Gastrocnemius medialis (tissue), 4 donors: ENCODE measurements around the gene BCL7A. TPM values are rescaled to one million over a fixed set of nuclear protein-coding genes. Genes with fewer than 3 reads are reported as not detected.

ENCODE experiments used
- ATAC-seq, 2 donors: fragments of 150-250 bp; one replicate each; pipeline ENCODE4 v1.9.1; 2016
- DNase-seq, 2 donors: peaks; one replicate each; pipeline ENCODE4 v3.0.0-alpha.2; 2019
- H3K27ac ChIP-seq, 4 donors: fragments of 200-600 bp; sonication (generic); 1 replicate in 1 of 4; 2 replicates in 3 of 4; pipeline ENCODE4 v1.5.1; 2016 to 2018; ENCODE audit warnings: mild to moderate bottlenecking in 2 of 4, moderate library complexity in 1 of 4
- H3K27me3 ChIP-seq, 3 donors: fragments of 200-600 bp; sonication (generic) in 2 of 3; 1 replicate in 1 of 3; 2 replicates in 2 of 3; pipeline versions ENCODE4 v1.5.1 to v1.6.0; 2016 to 2019; ENCODE audit warnings: mild to moderate bottlenecking in 1 of 3, moderate library complexity in 1 of 3
- H3K36me3 ChIP-seq, 2 donors: fragments of 200-600 bp; sonication (generic) in 1 of 2; one replicate each; pipeline ENCODE4 v1.5.1; 2017 to 2018
- H3K4me1 ChIP-seq, 2 donors: fragments of 200-600 bp; sonication (generic) in 1 of 2; one replicate each; pipeline ENCODE4 v1.5.1; 2016 to 2017; ENCODE audit warnings: mild to moderate bottlenecking in 2 of 2
- H3K4me3 ChIP-seq, 4 donors: fragments of 200-600 bp; sonication (generic) in 3 of 4; 1 replicate in 1 of 4; 2 replicates in 3 of 4; pipeline ENCODE4 v1.5.1; 2016 to 2019; ENCODE audit warnings: mild to moderate bottlenecking in 2 of 4
- H3K9me3 ChIP-seq, 3 donors: fragments of 200-600 bp; sonication (generic) in 2 of 3; 1 replicate in 1 of 3; 2 replicates in 2 of 3; pipeline ENCODE4 v1.5.1; 2016 to 2019
- POLR2A ChIP-seq, 2 donors: fragments of 450-650 bp; IDR thresholded peaks; one replicate each; pipeline ENCODE4 v1.6.1; 2017; ENCODE audit warnings: antibody characterized with exemption in 2 of 2, mild to moderate bottlenecking in 2 of 2, moderate library complexity in 2 of 2
- in situ Hi-C, 4 donors: fragments of 200-750 bp; cut with MboI; loops; one replicate each; pipeline versions ENCODE4 v1.15.0 to v1.8.0; 2017; ENCODE audit warnings: low sequenced_read_pairs in 4 of 4
- intact Hi-C: fragments of 100-400 bp; cut with DNase I; formaldehyde crosslinking; loops from one replicate; pipeline ENCODE4 v1.15.1; 2023; ENCODE audit warnings: low total_unique reads
- total RNA-seq, 4 donors: library from RNA; depleted of rRNA; stranded (reverse); fragments of >200 nt; gene quantifications; one replicate each; pipeline versions ENCODE4 v1.1.0 to v1.2.3, GENCODE V29; 2016
- TF ChIP-seq, protein P1 (sequence below), 5 experiments: fragments of 450-650 bp in 3 of 5; fragments of 200-600 bp in 2 of 5; sonication (generic) in 2 of 5; IDR thresholded peaks in 4 of 5; conservative IDR thresholded peaks in 1 of 5; 1 replicate in 4 of 5; 2 replicates in 1 of 5; pipeline ENCODE4 v1.5.1; 2016 to 2019; ENCODE audit warnings: antibody characterized with exemption in 5 of 5, mild to moderate bottlenecking in 3 of 5, moderate library complexity in 3 of 5

BCL7A gene
- total RNA-seq, 4 donors from 2014 or later = 9.8 to 23.5 (median 13.7) TPM

DNA sequence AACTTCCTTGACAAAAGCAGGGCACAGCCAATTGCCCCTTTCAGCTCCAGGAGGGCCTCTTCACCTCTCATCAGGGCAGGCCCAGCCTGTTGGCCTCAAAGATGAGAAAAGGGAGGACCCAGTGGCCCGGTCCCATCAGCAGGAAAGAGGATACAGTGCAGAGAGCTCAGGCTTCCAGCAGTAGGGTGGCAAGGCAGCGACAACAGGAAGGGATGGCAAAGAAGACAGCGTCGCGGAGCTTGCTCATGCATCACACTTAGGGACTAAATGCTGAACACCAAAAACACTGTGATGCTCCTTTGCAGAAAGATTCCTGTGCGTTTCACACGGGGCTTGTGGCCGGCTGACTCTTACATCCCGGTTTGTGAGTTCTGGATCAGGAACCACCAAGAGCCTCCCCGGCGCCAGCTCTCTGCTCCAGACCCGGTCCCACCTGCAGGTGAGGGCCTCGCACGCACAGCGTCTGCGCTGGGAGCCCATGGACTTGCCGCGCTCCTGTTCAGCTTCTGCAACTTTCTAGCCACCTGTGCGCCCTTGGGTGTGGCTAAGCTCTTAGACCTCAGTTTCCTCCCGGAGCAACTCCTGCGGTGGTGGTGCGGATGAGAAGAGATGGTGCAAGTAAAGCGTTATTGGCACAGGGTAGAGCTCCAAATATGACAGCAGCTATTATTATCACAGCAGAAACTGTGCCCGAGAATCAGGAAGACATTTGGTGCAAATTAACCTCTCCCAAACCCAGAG lies 15.3 kb upstream of the BCL7A start:
- no peak for DNase-seq
- intact Hi-C loops = no loop called here

DNA sequence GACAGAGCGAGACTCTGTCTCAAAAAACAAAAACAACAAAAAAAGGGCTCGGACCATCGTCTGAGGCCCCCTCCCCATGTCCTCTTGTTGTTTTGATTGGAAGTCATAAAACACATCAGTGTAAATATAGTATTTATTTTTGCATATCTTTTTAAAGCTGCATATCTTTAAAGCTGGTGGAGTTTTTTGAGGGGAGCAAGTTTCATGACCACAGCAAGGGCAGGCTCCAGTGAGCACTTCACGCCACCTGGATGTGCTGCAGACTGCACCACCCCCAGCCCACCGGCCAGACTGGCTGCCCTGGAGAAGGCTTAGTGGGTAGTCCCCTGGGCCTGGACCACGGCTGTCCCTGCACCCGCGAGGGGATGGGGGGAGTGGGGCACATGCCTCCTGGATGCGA lies 11.9 kb upstream of the BCL7A start:
- H3K4me3 ChIP-seq = no peak overlapping the region
- H3K4me1 ChIP-seq = peaks cover 18 to 23% of the 10 kb centered on the region in 2 donors
- H3K27me3 ChIP-seq = no peaks in the 10 kb centered on the region
- no peak for DNase-seq
- H3K9me3 ChIP-seq = no peaks in the 10 kb centered on the region
- ATAC-seq = no peak
- intact Hi-C loops = no loop called here
- H3K27ac ChIP-seq = no peak overlapping the region
- no peak for TF ChIP-seq POLR2A (IDR thresholded peaks at IDR 0.05)
- TF ChIP-seq, protein P1, sequence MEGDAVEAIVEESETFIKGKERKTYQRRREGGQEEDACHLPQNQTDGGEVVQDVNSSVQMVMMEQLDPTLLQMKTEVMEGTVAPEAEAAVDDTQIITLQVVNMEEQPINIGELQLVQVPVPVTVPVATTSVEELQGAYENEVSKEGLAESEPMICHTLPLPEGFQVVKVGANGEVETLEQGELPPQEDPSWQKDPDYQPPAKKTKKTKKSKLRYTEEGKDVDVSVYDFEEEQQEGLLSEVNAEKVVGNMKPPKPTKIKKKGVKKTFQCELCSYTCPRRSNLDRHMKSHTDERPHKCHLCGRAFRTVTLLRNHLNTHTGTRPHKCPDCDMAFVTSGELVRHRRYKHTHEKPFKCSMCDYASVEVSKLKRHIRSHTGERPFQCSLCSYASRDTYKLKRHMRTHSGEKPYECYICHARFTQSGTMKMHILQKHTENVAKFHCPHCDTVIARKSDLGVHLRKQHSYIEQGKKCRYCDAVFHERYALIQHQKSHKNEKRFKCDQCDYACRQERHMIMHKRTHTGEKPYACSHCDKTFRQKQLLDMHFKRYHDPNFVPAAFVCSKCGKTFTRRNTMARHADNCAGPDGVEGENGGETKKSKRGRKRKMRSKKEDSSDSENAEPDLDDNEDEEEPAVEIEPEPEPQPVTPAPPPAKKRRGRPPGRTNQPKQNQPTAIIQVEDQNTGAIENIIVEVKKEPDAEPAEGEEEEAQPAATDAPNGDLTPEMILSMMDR (IDR thresholded peaks at IDR 0.05 in 4 of 5, conservative IDR thresholded peaks at IDR 0.05 in 1 of 5) = no peak
- in situ Hi-C loops = no loop called here
- H3K36me3 ChIP-seq = no peaks in the 10 kb centered on the region

More for the DNA sequence above, 15.3 kb upstream of the BCL7A start:
- H3K27me3 ChIP-seq = no peaks in the 10 kb centered on the region
- no peak overlapping the region for H3K4me3 ChIP-seq
- no peak for TF ChIP-seq POLR2A (IDR thresholded peaks at IDR 0.05)
- TF ChIP-seq, protein P1 (IDR thresholded peaks at IDR 0.05 in 4 of 5, conservative IDR thresholded peaks at IDR 0.05 in 1 of 5) = no peak
- H3K36me3 ChIP-seq = no peaks in the 10 kb centered on the region
- ATAC-seq = no peak
- peaks cover 19 to 25% of the 10 kb centered on the region in 2 donors for H3K4me1 ChIP-seq
- no peak overlapping the region for H3K27ac ChIP-seq
- no peaks in the 10 kb centered on the region for H3K9me3 ChIP-seq
- in situ Hi-C loops = no loop called here

- DNase-seq = no peak
- intact Hi-C loops (no loop called here), in situ Hi-C loops (no loop called here)
Measured at GRCh38 chr12:122012184-122012583, 9.5 kb upstream of the BCL7A start.

DNA sequence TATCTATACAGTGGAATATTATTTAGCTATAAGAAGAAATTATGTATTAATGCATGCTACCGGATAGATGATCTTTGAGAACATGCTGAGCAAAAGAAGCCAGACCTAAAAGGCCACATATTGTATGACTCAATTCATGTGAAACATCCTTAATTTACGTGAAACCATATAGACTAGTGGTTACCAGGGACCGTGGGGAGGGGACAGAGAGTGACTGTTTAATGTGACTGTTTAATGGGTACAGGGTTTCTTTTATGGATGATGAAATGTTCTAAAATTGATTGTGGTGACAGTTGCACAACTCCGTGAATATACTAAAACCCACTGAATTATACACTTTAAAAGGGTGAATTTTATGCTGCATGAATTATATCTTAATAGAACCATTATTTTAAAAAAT lies 8.5 kb upstream of the BCL7A start:
- intact Hi-C loops = no loop called here
- no peak for ATAC-seq
- Histone ChIP-seq H3K27ac (no peak overlapping the region), H3K36me3 (no peaks in the 10 kb centered on the region), H3K4me3 (no peak overlapping the region), H3K9me3 (no peaks in the 10 kb centered on the region), H3K27me3 (no peaks in the 10 kb centered on the region), H3K4me1 (peaks cover 4 to 12% of the 10 kb centered on the region in 2 donors)
- DNase-seq = no peak
- TF ChIP-seq, protein P1 (IDR thresholded peaks at IDR 0.05 in 4 of 5, conservative IDR thresholded peaks at IDR 0.05 in 1 of 5) = no peak
- TF ChIP-seq POLR2A (IDR thresholded peaks at IDR 0.05) = no peak
- in situ Hi-C loops = no loop called here

More at GRCh38 chr12:122012184-122012583, 9.5 kb upstream of the BCL7A start:
- H3K4me1 ChIP-seq = peaks cover 4 to 13% of the 10 kb centered on the region in 2 donors
- H3K27me3 ChIP-seq = no peaks in the 10 kb centered on the region
- H3K36me3 ChIP-seq = no peaks in the 10 kb centered on the region
- no peaks in the 10 kb centered on the region for H3K9me3 ChIP-seq
- H3K27ac ChIP-seq = no peak overlapping the region
- TF ChIP-seq, protein P1 (IDR thresholded peaks at IDR 0.05 in 4 of 5, conservative IDR thresholded peaks at IDR 0.05 in 1 of 5) = no peak
- no peak for TF ChIP-seq POLR2A (IDR thresholded peaks at IDR 0.05)
- ATAC-seq = no peak
- H3K4me3 ChIP-seq = no peak overlapping the region
